NCI-H2196 (cell line): ENCODE results near the gene ARRDC1.
"Not testable (repeated sequence)": the region's sequence is repeated elsewhere in the genome, so short reads cannot be mapped to it uniquely, and the experiment has no call there.

Experiments used
- DNase-seq: peaks from one replicate; lab custom pipeline; 2025; ENCODE audit not compliant: unreplicated experiment; lab: John Stamatoyannopoulos, UW

The ARRDC1 gene

DNA sequence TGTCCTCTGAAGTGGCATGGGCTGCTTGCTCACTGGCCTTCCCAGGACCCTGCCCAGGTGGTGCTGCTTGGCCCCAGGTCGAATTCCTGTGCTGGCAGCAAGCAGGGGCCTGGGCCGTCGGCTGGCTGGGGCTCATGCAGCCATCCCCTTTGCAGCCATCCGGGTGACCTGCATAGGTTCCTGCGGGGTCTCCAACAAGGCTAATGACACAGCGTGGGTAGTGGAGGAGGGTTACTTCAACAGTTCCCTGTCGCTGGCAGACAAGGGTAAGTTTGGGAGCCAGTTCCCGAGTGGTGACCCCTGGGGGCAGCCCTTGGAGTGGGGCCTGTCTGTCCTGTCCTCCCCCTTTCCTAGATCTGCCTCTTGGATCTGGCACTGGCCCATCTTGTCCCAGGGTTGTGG, 7.3 kb downstream of the ARRDC1 start:
- no peak for DNase-seq

DNA sequence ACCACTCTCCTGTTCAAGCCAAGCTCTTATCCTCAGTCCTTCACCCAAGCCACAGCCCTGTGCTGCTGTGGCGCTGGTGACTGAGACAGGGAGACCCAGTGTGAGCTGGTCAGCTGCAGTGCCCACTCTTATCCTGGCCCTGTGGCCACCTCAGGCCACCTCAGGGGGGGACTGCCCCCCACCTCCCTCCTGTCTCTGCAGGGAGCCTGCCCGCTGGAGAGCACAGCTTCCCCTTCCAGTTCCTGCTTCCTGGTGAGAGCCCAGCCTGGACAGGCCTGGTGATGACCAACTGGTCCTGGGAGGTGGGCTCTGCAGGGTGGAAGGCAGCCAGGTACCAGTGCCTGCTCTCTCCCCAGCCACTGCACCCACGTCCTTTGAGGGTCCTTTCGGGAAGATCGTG, 7.8 kb downstream of the ARRDC1 start:
- no peak for DNase-seq

- DNase-seq: no peak
Observed at GRCh38 chr9:137613738-137614523, 8.4 kb downstream of the ARRDC1 start.

DNA sequence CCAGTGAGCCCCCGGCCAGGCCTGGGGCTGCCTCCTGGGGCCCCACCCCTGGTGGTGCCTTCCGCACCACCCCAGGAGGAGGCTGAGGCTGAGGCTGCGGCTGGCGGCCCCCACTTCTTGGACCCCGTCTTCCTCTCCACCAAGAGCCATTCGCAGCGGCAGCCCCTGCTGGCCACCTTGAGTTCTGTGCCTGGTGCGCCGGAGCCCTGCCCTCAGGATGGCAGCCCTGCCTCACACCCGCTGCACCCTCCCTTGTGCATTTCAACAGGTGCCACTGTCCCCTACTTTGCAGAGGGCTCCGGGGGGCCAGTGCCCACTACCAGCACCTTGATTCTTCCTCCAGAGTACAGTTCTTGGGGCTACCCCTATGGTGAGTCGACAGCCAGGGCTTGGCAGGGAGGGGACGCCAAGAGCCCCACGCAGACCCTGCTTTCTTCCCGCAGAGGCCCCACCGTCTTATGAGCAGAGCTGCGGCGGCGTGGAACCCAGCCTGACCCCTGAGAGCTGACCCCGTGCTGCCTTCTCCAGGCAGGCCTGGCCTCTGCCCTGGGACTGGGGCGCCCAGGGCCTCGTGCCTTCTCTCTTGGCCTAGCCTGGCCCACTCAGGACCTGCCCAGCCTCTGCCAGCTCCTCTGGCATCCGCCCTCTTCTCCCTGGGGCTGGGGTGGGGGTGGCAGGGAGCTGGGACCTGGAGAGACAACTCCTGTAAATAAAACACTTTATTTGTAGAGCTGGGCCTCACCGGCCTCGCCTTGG, 9.3 kb downstream of the ARRDC1 start:
- DNase-seq: no peak

GRCh38 chr9:137615387-137615871, 9.9 kb downstream of the ARRDC1 start:
- DNase-seq: no peak

- peak; percentile 92 for DNase-seq
Observed at GRCh38 chr9:137618105-137619067, 12.9 kb downstream of the ARRDC1 start, which contains the start of gene EHMT1. Gene EHMT1, plus strand, starts transcription at chr9:137619005. Its CDS starts 24 bp downstream, at chr9:137619029.

DNA sequence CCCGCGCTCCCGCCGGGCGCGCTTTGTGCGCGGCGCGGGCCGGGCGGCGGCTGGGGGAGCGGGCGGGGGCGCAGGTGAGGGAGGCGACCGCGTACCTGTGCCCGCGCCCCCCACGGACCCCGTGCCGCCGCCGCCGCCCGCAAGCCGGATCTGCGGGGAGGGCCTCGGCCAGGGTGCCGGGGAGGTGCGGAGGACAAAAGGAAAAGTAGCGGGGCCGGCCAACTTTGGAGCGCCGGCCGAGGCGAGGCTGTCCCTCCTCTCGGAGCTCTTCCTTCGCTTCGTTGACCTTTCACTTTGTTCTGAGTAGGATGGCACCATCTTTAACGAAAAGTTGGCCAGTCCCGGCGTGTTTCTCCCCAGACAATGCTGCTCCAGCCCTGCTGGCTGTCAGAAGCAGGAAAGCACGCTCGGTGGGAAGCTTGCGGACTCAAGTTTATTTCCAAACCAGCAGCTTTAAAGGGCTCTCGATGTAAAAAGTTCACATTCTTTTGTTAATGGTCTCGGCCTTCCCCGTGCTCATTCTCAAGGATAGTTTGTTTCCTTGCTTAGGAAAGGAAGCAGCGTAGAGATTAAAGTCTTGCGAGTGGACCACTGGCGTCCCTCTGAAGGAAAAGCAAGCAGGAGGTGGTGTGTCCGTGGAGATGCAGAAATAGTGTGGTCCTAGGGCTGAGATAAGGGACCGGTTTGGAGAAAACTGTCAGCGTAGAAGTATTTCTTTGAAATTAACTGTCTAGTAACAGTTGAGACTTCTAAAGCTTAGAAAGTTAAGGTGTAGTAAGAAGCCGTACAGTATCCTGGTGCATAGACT, 14.0 kb downstream of the ARRDC1 start:
- peak; percentile 16 for DNase-seq

DNA sequence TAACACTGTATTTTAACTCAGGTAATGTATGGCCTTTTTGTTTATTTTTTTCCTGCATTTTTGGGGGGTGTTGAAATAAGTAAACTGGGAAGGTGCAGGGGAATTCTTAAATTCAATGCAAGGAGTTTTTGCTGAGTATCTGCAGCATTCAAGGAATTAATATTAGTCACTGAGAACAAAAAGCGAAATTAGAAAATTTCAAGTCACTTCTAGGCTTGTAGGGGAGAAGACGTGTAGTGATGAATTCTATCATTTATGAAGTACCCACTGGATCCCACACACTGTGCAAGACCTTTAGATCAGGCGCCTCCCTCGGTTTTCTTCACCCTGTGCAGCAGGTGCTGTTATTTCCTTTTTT, 14.5 kb downstream of the ARRDC1 start:
- DNase-seq: no peak

- no peak for DNase-seq
Observed at GRCh38 chr9:137620581-137620980, 15.1 kb downstream of the ARRDC1 start.

GRCh38 chr9:137621131-137621757, 15.8 kb downstream of the ARRDC1 start:
- no peak for DNase-seq

GRCh38 chr9:137622211-137622610, 16.7 kb downstream of the ARRDC1 start:
- not testable (repeated sequence) for DNase-seq

- no peak for DNase-seq
Observed at GRCh38 chr9:137626464-137626863, 21.0 kb downstream of the ARRDC1 start.

GRCh38 chr9:137627406-137627805, 21.9 kb downstream of the ARRDC1 start:
- not testable (repeated sequence) for DNase-seq

- no peak for DNase-seq
Observed at GRCh38 chr9:137630126-137630525, 24.6 kb downstream of the ARRDC1 start.

DNA sequence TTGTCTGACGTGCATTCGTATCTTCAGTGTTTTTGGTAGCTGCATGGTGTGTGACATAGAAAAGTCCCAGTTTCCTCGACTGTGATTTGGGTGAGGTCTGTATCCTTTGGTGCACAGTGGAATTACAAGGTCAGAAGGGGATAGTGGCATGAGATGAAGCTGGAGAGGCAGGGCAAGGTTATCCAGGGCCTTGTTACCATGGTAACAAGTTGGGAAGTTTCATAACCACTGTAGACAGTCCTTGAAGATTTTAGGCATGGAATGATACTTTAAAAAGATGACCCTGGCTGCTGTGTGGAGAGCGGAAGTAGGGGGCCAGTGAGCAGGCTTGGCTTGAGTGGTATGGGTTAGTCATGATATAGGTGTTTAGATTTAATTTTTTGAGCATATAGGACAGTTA, 25.2 kb downstream of the ARRDC1 start:
- DNase-seq: no peak

DNA sequence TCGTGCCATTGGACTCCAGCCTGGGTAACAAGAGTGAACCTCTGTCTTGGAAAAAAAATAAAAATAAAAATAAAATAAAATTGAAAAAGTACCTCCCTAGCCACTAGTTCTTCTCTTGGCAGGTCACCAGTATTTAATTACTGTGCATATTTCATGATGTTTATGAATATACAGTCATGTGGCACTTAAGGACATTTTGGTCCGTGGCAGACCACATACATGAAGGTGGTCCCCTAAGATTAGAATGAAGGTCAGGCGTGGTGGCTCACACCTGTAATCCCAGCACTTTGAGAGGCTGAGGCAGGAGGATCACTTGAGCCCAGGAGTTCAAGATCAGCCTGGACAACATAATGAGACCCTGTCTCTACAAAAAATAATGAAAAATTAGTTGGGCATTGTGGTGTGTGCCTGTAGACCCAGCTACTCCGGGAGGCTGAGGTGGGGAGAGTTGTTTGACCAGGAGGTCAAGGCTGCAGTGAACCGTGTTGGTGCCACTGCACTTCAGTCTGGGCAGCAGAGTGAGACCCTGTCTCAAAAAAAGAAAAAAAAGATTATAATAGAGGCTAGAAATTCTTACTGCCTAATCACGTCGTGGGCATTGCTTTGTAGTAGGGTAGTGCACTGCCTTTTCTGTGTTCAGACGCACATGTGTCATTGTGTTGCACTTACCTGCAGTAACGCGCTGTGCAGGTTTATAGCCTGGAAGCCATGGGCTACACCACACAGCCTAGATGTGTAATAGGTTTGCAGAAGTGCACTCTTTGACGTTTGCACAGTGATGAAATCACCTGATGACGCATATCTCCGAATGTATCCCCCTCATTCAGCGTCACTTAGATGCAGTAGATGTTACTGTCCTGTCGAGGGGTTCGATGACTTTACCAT, 26.1 kb downstream of the ARRDC1 start:
- no peak for DNase-seq

DNA sequence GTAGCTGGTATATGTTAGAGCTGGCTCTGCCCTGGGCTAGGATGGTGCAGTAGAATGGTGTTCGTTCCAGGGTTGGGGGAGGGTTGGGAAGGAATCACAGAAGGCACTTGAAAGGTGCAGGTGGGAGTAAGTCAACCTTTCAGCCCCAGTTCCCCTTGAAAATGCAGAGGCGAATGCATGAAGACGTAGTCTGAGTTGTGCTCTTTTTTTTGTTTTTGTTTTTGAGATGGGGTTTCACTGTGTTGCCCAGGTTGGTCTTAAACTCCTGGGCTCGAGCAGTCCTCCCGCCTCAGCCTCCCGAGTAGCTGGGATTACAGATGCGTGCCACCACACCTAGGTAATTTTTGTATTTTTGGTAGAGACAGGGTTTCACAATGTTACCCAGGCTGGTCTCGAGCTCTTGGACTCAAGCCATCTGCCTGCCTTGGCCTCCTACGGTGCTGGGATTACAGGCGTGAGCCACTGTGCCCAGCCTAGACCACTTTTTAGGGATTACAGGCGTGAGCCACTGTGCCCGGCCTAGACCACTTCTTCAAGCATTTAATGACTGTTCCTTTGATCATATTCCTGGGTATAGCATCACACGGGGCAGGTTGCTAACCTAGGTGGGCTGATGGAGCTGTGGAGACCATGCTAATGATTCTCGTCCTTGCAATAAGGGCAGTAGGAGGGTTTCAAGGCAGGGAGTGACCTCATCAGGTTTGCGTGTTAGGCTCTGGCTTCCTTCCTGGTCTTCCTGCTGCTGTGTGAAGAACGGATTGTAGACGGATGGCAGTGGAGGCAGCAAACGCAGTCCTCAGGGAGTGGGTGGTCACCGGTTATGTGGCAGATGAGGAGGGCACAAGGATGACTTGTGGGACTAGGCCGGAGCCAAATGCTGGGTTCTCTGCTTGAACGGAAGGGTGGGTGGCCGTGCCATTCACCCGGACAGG, 27.0 kb downstream of the ARRDC1 start:
- no peak for DNase-seq

DNA sequence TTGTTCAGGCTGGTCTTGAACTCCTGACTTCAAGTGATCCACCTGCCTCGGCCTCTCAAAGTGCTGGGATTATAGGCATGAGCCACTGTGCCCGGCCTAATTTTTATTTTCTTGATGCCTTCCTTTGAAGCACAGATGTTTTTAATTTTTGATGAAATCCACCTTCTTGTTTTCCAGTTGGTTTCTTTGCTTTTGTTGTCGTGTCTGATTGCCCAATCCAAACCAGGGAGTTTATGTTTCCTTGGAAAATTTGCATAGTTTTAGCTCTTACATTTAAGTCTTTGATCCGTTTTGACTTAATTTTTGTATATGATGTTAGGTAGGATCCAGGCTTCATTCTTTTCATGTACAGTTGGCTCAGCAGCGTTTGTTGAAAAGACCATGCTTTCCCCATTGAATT, 28.5 kb downstream of the ARRDC1 start:
- DNase-seq: no peak
